T-helper 17 cell (primary cell): Measurements from ENCODE around the gene BMS1. TPM values are rescaled to one million over a fixed set of nuclear protein-coding genes. Genes with fewer than 3 reads are reported as not detected.

Experiments used
- ATAC-seq: fragments of 150-1000 bp; cut with Tn5 transposase; 2 replicates; pipeline ENCODE4 v1.10.0; 2021; ENCODE audit warnings: mild to moderate bottlenecking, moderate library complexity
- DNase-seq, 3 donors: peaks; one replicate each; pipeline versions ENCODE4 v3.0.0 to v3.0.0-alpha.2; 2020 to 2021
- H3K9me3 ChIP-seq: one replicate; pipeline ENCODE4 v1.7.0; 2013; ENCODE audit warnings: low read length, mild to moderate bottlenecking; ENCODE audit not compliant: control insufficient read depth, poor library complexity, severe bottlenecking
- H3K27ac Mint-ChIP-seq: one replicate; pipeline ENCODE4 v1.8.0; 2022; ENCODE audit warnings: mild to moderate bottlenecking, moderate library complexity, mixed read lengths
- H3K27me3 Mint-ChIP-seq: one replicate; pipeline ENCODE4 v1.8.0; 2022; ENCODE audit warnings: mixed read lengths
- H3K36me3 Mint-ChIP-seq: one replicate; pipeline ENCODE4 v1.8.0; 2022; ENCODE audit warnings: low read depth, mixed read lengths
- H3K4me1 Mint-ChIP-seq: one replicate; pipeline ENCODE4 v1.8.0; 2022; ENCODE audit warnings: mild to moderate bottlenecking, mixed read lengths
- H3K4me3 Mint-ChIP-seq: one replicate; pipeline ENCODE4 v1.8.0; 2022; ENCODE audit warnings: mild to moderate bottlenecking, moderate library complexity, mixed read lengths
- total RNA-seq, 4 donors: library from RNA in 2 of 4; stranded (reverse) in 2 of 4; gene quantifications; one replicate each; pipeline ENCODE4 v1.2.3 and lab custom pipeline; 2022 to 2026

The BMS1 gene
- total RNA-seq, 2 donors from 2014 or later, result 13.0 to 14.2 TPM

- H3K27me3 Mint-ChIP-seq, result peaks cover 33% of the 10 kb centered on the region
- H3K9me3 ChIP-seq, result no peaks in the 10 kb centered on the region
- H3K4me1 Mint-ChIP-seq, result peaks cover 2% of the 10 kb centered on the region
- DNase-seq (no peak), ATAC-seq (no peak)
- no peak overlapping the region for H3K27ac Mint-ChIP-seq
- no peaks in the 10 kb centered on the region for H3K36me3 Mint-ChIP-seq
- no peak overlapping the region for H3K4me3 Mint-ChIP-seq
Measured at GRCh38 chr10:42875798-42876341, 93.3 kb downstream of the BMS1 start.

- no peak for ATAC-seq
- Mint-ChIP-seq H3K27ac (no peak overlapping the region), H3K4me3 (no peak overlapping the region), H3K27me3 (peaks cover 30% of the 10 kb centered on the region), H3K36me3 (no peaks in the 10 kb centered on the region), H3K4me1 (peaks cover 2% of the 10 kb centered on the region)
- no peak for DNase-seq
- no peaks in the 10 kb centered on the region for H3K9me3 ChIP-seq
Measured at GRCh38 chr10:42876476-42876875, 93.9 kb downstream of the BMS1 start.

DNA sequence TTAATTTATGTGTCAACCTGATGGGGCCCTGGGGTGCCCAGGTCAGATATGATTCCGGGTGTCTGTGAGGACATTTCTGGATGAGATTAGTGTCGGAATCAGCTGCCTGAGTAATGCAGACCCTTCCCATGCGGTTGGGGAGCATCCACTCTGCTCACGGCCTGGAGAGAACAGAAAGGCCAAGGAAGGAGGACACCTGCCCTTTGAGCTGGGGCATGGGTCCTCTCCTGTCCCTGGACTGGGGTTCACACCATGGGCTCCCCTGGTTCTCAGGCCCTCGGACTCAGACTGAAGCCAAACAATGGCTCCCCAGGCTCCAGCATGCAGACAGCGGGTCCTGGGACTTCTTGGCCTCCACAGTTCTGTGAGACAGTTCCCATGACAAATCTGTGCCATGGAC lies 94.3 kb downstream of the BMS1 start:
- no peak for ATAC-seq
- Mint-ChIP-seq H3K4me1 (peaks cover 2% of the 10 kb centered on the region), H3K27me3 (peaks cover 25% of the 10 kb centered on the region), H3K4me3 (no peak overlapping the region), H3K27ac (no peak overlapping the region), H3K36me3 (no peaks in the 10 kb centered on the region)
- DNase-seq, result no peak
- H3K9me3 ChIP-seq, result no peaks in the 10 kb centered on the region

DNA sequence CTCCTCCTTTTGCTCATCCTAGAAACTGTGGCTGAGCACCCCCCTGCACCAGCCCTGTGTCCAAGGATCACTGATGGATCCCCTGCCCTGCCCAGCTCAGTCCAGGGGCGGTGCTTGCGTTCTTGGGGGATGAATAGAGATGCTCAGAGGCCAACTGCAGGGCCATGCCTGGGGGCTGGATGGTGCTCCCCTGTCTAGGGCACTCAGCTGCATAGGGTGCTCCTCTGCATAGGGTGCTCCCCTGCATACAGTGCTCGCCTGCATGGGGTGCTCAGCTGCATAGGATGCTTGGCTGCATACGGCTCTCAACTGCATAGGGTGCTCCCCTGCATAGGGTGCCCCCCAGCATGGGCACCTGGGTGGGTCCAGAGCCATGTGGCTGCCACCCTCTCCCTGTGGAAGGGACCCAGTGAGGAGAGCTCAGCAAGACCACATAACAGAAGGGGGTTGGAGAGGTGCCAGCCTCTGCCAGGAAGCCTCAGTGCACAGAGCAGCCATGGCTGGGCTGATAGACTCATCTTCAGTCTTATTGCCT lies 95.0 kb downstream of the BMS1 start:
- H3K4me1 Mint-ChIP-seq, result peaks cover 2% of the 10 kb centered on the region
- H3K9me3 ChIP-seq, result no peaks in the 10 kb centered on the region
- ATAC-seq, result no peak
- H3K36me3 Mint-ChIP-seq, result no peaks in the 10 kb centered on the region
- no peak overlapping the region for H3K4me3 Mint-ChIP-seq
- DNase-seq, result no peak
- no peak overlapping the region for H3K27ac Mint-ChIP-seq
- H3K27me3 Mint-ChIP-seq, result peaks cover 24% of the 10 kb centered on the region

- peaks cover 2% of the 10 kb centered on the region for H3K4me1 Mint-ChIP-seq
- no peak overlapping the region for H3K27ac Mint-ChIP-seq
- H3K4me3 Mint-ChIP-seq, result no peak overlapping the region
- no peaks in the 10 kb centered on the region for H3K36me3 Mint-ChIP-seq
- peaks cover 24% of the 10 kb centered on the region for H3K27me3 Mint-ChIP-seq
- DNase-seq (no peak), ATAC-seq (no peak)
- no peaks in the 10 kb centered on the region for H3K9me3 ChIP-seq
Measured at GRCh38 chr10:42878134-42878820, 95.7 kb downstream of the BMS1 start.

DNA sequence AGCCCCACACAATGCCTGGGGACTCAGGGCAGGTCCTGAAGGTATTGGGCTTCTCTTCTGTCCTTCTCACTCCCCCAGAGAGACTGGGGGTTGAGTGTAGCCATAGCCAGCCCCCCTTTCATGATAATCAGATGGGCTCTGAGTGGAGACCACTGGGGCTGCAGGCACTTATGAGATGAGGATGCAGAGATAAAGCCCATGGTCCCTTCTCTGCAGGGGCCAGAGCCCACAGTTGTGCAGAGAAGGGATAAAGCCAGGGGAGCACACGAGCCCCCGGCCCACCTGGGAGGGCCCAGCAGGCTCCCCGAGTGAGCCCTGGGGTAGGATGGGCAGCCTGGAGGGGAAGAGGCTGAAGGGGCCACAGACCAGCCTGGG lies 96.2 kb downstream of the BMS1 start:
- Mint-ChIP-seq H3K4me1 (peaks cover 2% of the 10 kb centered on the region), H3K27me3 (peaks cover 24% of the 10 kb centered on the region), H3K27ac (no peak overlapping the region), H3K36me3 (no peaks in the 10 kb centered on the region), H3K4me3 (no peak overlapping the region)
- ATAC-seq, result no peak
- no peak for DNase-seq
- H3K9me3 ChIP-seq, result no peaks in the 10 kb centered on the region

GRCh38 chr10:42879380-42880254 lies 97.0 kb downstream of the BMS1 start:
- H3K4me1 Mint-ChIP-seq, result peaks cover 2% of the 10 kb centered on the region
- ATAC-seq (no peak), DNase-seq (no peak)
- no peaks in the 10 kb centered on the region for H3K36me3 Mint-ChIP-seq
- H3K27ac Mint-ChIP-seq, result no peak overlapping the region
- no peaks in the 10 kb centered on the region for H3K9me3 ChIP-seq
- H3K27me3 Mint-ChIP-seq, result peaks cover 24% of the 10 kb centered on the region
- H3K4me3 Mint-ChIP-seq, result no peak overlapping the region

- Mint-ChIP-seq H3K36me3 (no peaks in the 10 kb centered on the region), H3K4me1 (peaks cover 2% of the 10 kb centered on the region), H3K27ac (no peak overlapping the region), H3K27me3 (peaks cover 24% of the 10 kb centered on the region), H3K4me3 (no peak overlapping the region)
- no peaks in the 10 kb centered on the region for H3K9me3 ChIP-seq
- DNase-seq (no peak), ATAC-seq (no peak)
Measured at GRCh38 chr10:42880255-42880620, 97.6 kb downstream of the BMS1 start.

GRCh38 chr10:42882597-42882996 lies 100.0 kb downstream of the BMS1 start:
- ATAC-seq (no peak), DNase-seq (no peak)
- Mint-ChIP-seq H3K4me3 (no peak overlapping the region), H3K4me1 (peaks cover 2% of the 10 kb centered on the region), H3K36me3 (no peaks in the 10 kb centered on the region), H3K27ac (no peak overlapping the region), H3K27me3 (peaks cover 15% of the 10 kb centered on the region)
- no peaks in the 10 kb centered on the region for H3K9me3 ChIP-seq

Other genes starting within 250 kb of the BMS1 start
- 10 to 100 TPM; 28.1 to 32.1 TPM for gene ZNF33B, start 144.2 kb upstream of the BMS1 start, total RNA-seq